Chondrocyte (in vitro differentiated cells): Measurements from ENCODE around the gene DCBLD1. TPM values are rescaled to one million over a fixed set of nuclear protein-coding genes. Genes with fewer than 3 reads are reported as not detected.
"Not testable (repeated sequence)": the region's sequence is repeated elsewhere in the genome, so short reads cannot be mapped to it uniquely, and the experiment has no call there.

ENCODE experiments used
- DNase-seq: peaks from one replicate; pipeline ENCODE4 v3.0.0; 2021; ENCODE audit warnings: mixed read lengths, low spot score
- H3K27ac Mint-ChIP-seq: one replicate; pipeline ENCODE4 v1.8.0; 2021; ENCODE audit warnings: mild to moderate bottlenecking, moderate library complexity, mixed read lengths; ENCODE audit not compliant: unreplicated experiment
- H3K27me3 Mint-ChIP-seq: 2 replicates; pipeline ENCODE4 v1.8.0; 2021; ENCODE audit warnings: low read depth, mixed read lengths
- H3K36me3 Mint-ChIP-seq: 2 replicates; pipeline ENCODE4 v1.8.0; 2021; ENCODE audit warnings: low read depth, mixed read lengths
- H3K4me1 Mint-ChIP-seq: 2 replicates; pipeline ENCODE4 v1.8.0; 2021; ENCODE audit warnings: low read depth, mild to moderate bottlenecking, mixed read lengths
- H3K4me3 Mint-ChIP-seq: one replicate; pipeline ENCODE4 v1.8.0; 2021; ENCODE audit warnings: mild to moderate bottlenecking, moderate library complexity, mixed read lengths; ENCODE audit not compliant: unreplicated experiment
- H3K9me3 Mint-ChIP-seq: 2 replicates; pipeline ENCODE4 v1.8.0; 2021; ENCODE audit warnings: low read depth, mixed read lengths
- total RNA-seq: library from RNA; stranded (reverse); gene quantifications from 3 replicates; pipeline ENCODE4 v1.2.1, GENCODE V29; 2021
- TF ChIP-seq, protein P1 (sequence below): fragments of 200-600 bp; sonication (generic); IDR thresholded peaks from 2 replicates; pipeline ENCODE4 v1.5.0; 2021; ENCODE audit warnings: antibody characterized with exemption, mild to moderate bottlenecking, moderate library complexity

DCBLD1 gene
- total RNA-seq, 1 donor from 2014 or later: 39.3 TPM

- TF ChIP-seq, protein P1, sequence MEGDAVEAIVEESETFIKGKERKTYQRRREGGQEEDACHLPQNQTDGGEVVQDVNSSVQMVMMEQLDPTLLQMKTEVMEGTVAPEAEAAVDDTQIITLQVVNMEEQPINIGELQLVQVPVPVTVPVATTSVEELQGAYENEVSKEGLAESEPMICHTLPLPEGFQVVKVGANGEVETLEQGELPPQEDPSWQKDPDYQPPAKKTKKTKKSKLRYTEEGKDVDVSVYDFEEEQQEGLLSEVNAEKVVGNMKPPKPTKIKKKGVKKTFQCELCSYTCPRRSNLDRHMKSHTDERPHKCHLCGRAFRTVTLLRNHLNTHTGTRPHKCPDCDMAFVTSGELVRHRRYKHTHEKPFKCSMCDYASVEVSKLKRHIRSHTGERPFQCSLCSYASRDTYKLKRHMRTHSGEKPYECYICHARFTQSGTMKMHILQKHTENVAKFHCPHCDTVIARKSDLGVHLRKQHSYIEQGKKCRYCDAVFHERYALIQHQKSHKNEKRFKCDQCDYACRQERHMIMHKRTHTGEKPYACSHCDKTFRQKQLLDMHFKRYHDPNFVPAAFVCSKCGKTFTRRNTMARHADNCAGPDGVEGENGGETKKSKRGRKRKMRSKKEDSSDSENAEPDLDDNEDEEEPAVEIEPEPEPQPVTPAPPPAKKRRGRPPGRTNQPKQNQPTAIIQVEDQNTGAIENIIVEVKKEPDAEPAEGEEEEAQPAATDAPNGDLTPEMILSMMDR: no peak
- Mint-ChIP-seq H3K27ac (peak overlapping the region; percentile 73), H3K36me3 (peaks cover 13% of the 10 kb centered on the region), H3K4me3 (no peak overlapping the region), H3K4me1 (peaks cover 92% of the 10 kb centered on the region), H3K9me3 (no peaks in the 10 kb centered on the region), H3K27me3 (no peaks in the 10 kb centered on the region)
- DNase-seq: no peak
Measured at GRCh38 chr6:117512056-117512828, 29.8 kb downstream of the DCBLD1 start.

DNA sequence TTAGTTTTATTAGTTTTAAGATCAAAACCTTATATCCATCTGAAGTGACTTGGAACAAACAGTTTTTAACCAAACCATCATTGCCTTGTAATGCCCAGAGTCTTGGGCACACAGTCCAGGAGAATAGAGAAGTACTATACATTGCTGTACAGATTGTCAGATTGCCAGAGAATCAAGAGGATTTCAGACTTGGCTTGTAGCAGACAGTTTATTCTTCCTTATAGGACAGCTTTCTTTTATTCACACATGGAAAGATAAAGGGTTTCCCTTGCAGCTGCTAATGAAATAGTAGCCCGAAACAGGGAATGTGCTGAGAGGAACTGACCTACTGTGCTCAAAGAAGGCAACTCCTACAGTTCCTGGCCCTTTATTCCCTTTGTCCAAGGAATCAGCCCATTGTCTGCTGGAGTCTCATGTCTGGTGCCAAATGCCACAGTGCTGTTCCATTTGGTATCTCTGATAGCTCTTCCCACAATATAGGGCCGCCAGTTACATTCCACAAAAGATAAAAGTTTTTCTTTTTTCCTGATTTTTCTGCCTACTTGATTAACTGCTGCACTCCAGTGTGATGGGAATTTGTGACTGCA, 30.6 kb downstream of the DCBLD1 start:
- no peak for DNase-seq
- Mint-ChIP-seq H3K27ac (peak overlapping the region; percentile 86), H3K9me3 (no peaks in the 10 kb centered on the region), H3K36me3 (peaks cover 17% of the 10 kb centered on the region), H3K4me1 (peaks cover 87% of the 10 kb centered on the region), H3K4me3 (no peak overlapping the region), H3K27me3 (no peaks in the 10 kb centered on the region)
- TF ChIP-seq, protein P1: no peak

- no peak for DNase-seq
- Mint-ChIP-seq H3K27ac (peak overlapping the region; percentile 86), H3K4me3 (peak overlapping the region; percentile 20), H3K36me3 (peaks cover 15% of the 10 kb centered on the region), H3K27me3 (no peaks in the 10 kb centered on the region), H3K9me3 (no peaks in the 10 kb centered on the region), H3K4me1 (peaks cover 89% of the 10 kb centered on the region)
- TF ChIP-seq, protein P1: no peak
Measured at GRCh38 chr6:117513778-117514365, 31.4 kb downstream of the DCBLD1 start.

GRCh38 chr6:117514655-117515054, 32.2 kb downstream of the DCBLD1 start:
- no peak overlapping the region for H3K4me3 Mint-ChIP-seq
- DNase-seq: no peak
- H3K4me1 Mint-ChIP-seq: peaks cover 87% of the 10 kb centered on the region
- peaks cover 12% of the 10 kb centered on the region for H3K36me3 Mint-ChIP-seq
- TF ChIP-seq, protein P1: no peak
- no peaks in the 10 kb centered on the region for H3K27me3 Mint-ChIP-seq
- peak overlapping the region; percentile 86 for H3K27ac Mint-ChIP-seq
- H3K9me3 Mint-ChIP-seq: no peaks in the 10 kb centered on the region

DNA sequence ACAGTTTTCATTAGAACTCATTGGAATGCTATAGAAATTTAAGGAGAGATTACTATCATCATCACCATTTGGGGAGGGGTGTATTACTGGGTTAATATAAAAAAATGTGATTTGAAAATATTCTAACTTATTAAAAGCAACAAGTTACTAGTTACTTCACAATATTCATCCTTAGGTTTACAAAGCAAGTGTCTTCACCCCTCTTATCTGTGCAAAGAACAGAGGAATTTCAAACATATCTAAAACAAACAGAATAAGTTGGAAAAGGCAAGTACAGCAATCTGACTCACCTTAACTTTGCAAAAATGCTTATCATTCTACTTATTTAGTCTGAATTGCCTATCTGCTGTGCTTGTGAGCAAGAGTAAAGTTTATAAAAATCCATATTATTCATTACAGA, 32.9 kb downstream of the DCBLD1 start:
- H3K4me1 Mint-ChIP-seq: peaks cover 85% of the 10 kb centered on the region
- no peak for DNase-seq
- TF ChIP-seq, protein P1: no peak
- H3K36me3 Mint-ChIP-seq: peaks cover 8% of the 10 kb centered on the region
- no peaks in the 10 kb centered on the region for H3K27me3 Mint-ChIP-seq
- H3K27ac Mint-ChIP-seq: peak overlapping the region; percentile 69
- H3K9me3 Mint-ChIP-seq: no peaks in the 10 kb centered on the region
- H3K4me3 Mint-ChIP-seq: no peak overlapping the region

DNA sequence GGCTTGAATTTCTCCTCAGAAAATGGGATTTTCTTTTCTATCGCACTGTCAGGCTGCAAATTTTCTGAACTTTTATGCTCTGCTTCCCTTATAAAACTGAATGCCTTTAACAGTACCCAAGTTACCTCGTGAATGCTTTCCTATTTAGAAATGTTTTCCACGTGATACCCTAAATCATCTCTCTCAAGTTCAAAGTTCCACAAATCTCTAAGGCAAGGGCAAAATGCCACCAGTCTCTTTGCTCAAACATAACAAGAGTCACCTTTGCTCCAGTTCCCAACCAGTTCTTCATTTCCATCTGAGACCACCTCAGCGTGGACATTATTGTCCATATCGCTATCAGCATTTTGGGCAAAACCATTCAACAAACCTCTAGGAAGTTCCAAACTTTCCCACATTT, 35.5 kb downstream of the DCBLD1 start:
- peaks cover 85% of the 10 kb centered on the region for H3K4me1 Mint-ChIP-seq
- not testable (repeated sequence) for H3K4me3 Mint-ChIP-seq

More for the DNA sequence above, 35.5 kb downstream of the DCBLD1 start:
- not testable (repeated sequence) for H3K36me3 Mint-ChIP-seq, H3K9me3 Mint-ChIP-seq, H3K27me3 Mint-ChIP-seq, DNase-seq, H3K27ac Mint-ChIP-seq
